Keratinocyte (primary cell): ENCODE data around the gene STK16. TPM values are rescaled to one million over a fixed set of nuclear protein-coding genes. Genes with fewer than 3 reads are reported as not detected.

Experiments used
- DNase-seq: peaks from one replicate; pipeline ENCODE4 v3.0.0-alpha.2; 2011; ENCODE audit warnings: low read depth, missing footprints, low spot score
- FAIRE-seq: peaks from 2 replicates; lab custom pipeline; 2011; peaks lifted over from hg19 to GRCh38; lab: Jason Lieb, UNC
- H2AFZ ChIP-seq: 2 replicates; pipeline ENCODE4 v1.6.0; 2012; ENCODE audit warnings: low read length, control low read depth, inconsistent platforms; ENCODE audit not compliant: control insufficient read depth
- H3K27ac ChIP-seq: 2 replicates; pipeline ENCODE4 v1.5.1; 2011; ENCODE audit warnings: low read length; ENCODE audit not compliant: control insufficient read depth, insufficient read depth
- H3K27me3 ChIP-seq: 3 replicates; pipeline ENCODE4 v1.6.0; 2011; ENCODE audit warnings: low read length; ENCODE audit not compliant: control insufficient read depth, insufficient read depth; ENCODE audit errors: extremely low read depth
- H3K36me3 ChIP-seq, 2 experiments: 2 replicates in 1 of 2; 3 replicates in 1 of 2; pipeline ENCODE4 v1.5.1; 2011; ENCODE audit warnings: low read length in 2 of 2, mild to moderate bottlenecking in 1 of 2; ENCODE audit not compliant: control insufficient read depth in 2 of 2, insufficient read depth in 2 of 2; ENCODE audit errors: extremely low read depth in 1 of 2
- H3K4me1 ChIP-seq: 3 replicates; pipeline ENCODE4 v1.5.1; 2011; ENCODE audit warnings: low read length; ENCODE audit not compliant: control insufficient read depth, insufficient read depth; ENCODE audit errors: extremely low read depth
- H3K4me2 ChIP-seq: 3 replicates; pipeline ENCODE4 v1.6.0; 2011; ENCODE audit warnings: low read depth, low read length; ENCODE audit not compliant: control insufficient read depth, insufficient read depth; ENCODE audit errors: extremely low read depth
- H3K4me3 ChIP-seq, 3 experiments: fragments of 200-600 bp in 1 of 3; sonication (generic) in 1 of 3; 2 replicates in 2 of 3; 3 replicates in 1 of 3; pipeline ENCODE4 v1.5.1; 2011 to 2016; ENCODE audit warnings: low read length in 3 of 3, mild to moderate bottlenecking in 3 of 3, control low read depth in 2 of 3, inconsistent platforms in 1 of 3, low read depth in 1 of 3, mixed read lengths in 1 of 3, mixed run types in 1 of 3, moderate library complexity in 1 of 3; ENCODE audit not compliant: control insufficient read depth in 2 of 3, insufficient read depth in 2 of 3; ENCODE audit errors: extremely low read depth in 1 of 3
- H3K79me2 ChIP-seq: 2 replicates; pipeline ENCODE4 v1.6.0; 2012; ENCODE audit warnings: low read length; ENCODE audit not compliant: control insufficient read depth, insufficient read depth
- H3K9ac ChIP-seq: 3 replicates; pipeline ENCODE4 v1.6.0; 2011; ENCODE audit warnings: low read length; ENCODE audit not compliant: control insufficient read depth, insufficient read depth; ENCODE audit errors: extremely low read depth
- H3K9me1 ChIP-seq: 3 replicates; pipeline ENCODE4 v1.6.0; 2011; ENCODE audit warnings: low read length; ENCODE audit not compliant: control insufficient read depth, insufficient read depth; ENCODE audit errors: extremely low read depth
- H3K9me3 ChIP-seq: 2 replicates; pipeline ENCODE4 v1.5.1; 2012; ENCODE audit warnings: low read depth, low read length; ENCODE audit not compliant: control insufficient read depth
- H4K20me1 ChIP-seq: 3 replicates; pipeline ENCODE4 v1.6.0; 2011; ENCODE audit warnings: low read length; ENCODE audit not compliant: control insufficient read depth, insufficient read depth; ENCODE audit errors: extremely low read depth
- EZH2 ChIP-seq: IDR thresholded peaks from one replicate; pipeline ENCODE4 v1.6.1; 2012; ENCODE audit warnings: inconsistent platforms, mild to moderate bottlenecking, low read length, moderate library complexity
- dilution Hi-C: fragments of 300-500 bp; cut with MboI; formaldehyde crosslinking; loops from one replicate; pipeline ENCODE4 v1.7.0; 2020; ENCODE audit warnings: low sequenced_read_pairs; ENCODE audit not compliant: extremely low pct_ligation_motif_present
- polyA plus RNA-seq, 5 experiments: library from polyadenylated mRNA; depleted of rRNA in 3 of 5; stranded (reverse) in 3 of 5; stranded (forward) in 1 of 5; unstranded in 1 of 5; fragments of >200 nt; gene quantifications; 1 replicate in 1 of 5; 2 replicates in 3 of 5; 3 replicates in 1 of 5; pipeline versions ENCODE4 v1.2.1 to v1.2.3, GENCODE V29; 2011 to 2012; ENCODE audit warnings: missing spikeins in 2 of 5, low read depth in 1 of 5, low replicate concordance in 1 of 5
- TF ChIP-seq, protein P1 (sequence below), 3 experiments: IDR thresholded peaks in 1 of 3; conservative IDR thresholded peaks in 1 of 3; optimal IDR thresholded peaks in 1 of 3; 2 replicates in 2 of 3; 3 replicates in 1 of 3; pipeline versions ENCODE3 to v1.5.1; 2011; ENCODE audit warnings: low read length in 3 of 3, mild to moderate bottlenecking in 3 of 3, moderate library complexity in 2 of 3, control low read depth in 1 of 3, inconsistent platforms in 1 of 3; ENCODE audit not compliant: insufficient read depth in 2 of 3; ENCODE audit errors: extremely low read depth in 1 of 3

Gene STK16
- polyA plus RNA-seq, 1 donor (not counting 4 experiments of a cell fraction or from before 2014, with no cell fraction given): 35.8 TPM

DNA sequence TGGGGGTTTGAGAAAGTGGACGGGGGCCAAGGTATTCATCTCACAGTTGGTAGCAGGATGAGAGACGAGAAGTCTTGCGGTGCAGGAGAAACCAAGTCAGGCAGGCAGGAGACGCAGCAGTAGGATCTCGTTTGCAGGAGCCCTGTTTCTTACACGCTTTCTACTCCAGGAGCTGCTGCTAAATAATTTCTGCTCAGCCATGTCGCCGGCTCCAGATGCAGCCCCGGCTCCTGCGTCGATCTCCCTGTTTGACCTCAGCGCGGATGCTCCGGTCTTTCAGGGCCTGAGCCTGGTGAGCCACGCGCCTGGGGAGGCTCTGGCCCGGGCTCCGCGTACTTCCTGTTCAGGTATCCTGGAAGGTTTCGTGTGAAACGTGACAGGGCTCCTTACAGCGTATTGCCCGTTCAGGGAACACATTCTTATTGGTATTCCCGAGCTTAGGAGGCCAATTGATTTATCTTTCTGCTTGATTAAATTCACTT lies 15.2 kb upstream of the STK16 start:
- dilution Hi-C loops: no loop called here
- no peaks in the 10 kb centered on the region for H4K20me1 ChIP-seq
- DNase-seq (no peak), FAIRE-seq (peak; percentile 36)
- peak overlapping the region; percentile 91 for H3K27ac ChIP-seq
- peaks cover 19% of the 10 kb centered on the region for H3K4me1 ChIP-seq
- H3K4me3 ChIP-seq: peak overlapping the region; percentile 74 to 90 (median 83)
- H3K36me3 ChIP-seq: peaks cover 29 to 40% of the 10 kb centered on the region in 2 experiments
- peak overlapping the region; percentile 94 for H3K9ac ChIP-seq
- H3K9me3 ChIP-seq: no peaks in the 10 kb centered on the region
- H3K79me2 ChIP-seq: peaks cover 35% of the 10 kb centered on the region
- peak overlapping the region; percentile 45 for H2AFZ ChIP-seq
- H3K4me2 ChIP-seq: peak overlapping the region; percentile 70
- H3K9me1 ChIP-seq: peaks cover 3% of the 10 kb centered on the region
- TF ChIP-seq, protein P1, sequence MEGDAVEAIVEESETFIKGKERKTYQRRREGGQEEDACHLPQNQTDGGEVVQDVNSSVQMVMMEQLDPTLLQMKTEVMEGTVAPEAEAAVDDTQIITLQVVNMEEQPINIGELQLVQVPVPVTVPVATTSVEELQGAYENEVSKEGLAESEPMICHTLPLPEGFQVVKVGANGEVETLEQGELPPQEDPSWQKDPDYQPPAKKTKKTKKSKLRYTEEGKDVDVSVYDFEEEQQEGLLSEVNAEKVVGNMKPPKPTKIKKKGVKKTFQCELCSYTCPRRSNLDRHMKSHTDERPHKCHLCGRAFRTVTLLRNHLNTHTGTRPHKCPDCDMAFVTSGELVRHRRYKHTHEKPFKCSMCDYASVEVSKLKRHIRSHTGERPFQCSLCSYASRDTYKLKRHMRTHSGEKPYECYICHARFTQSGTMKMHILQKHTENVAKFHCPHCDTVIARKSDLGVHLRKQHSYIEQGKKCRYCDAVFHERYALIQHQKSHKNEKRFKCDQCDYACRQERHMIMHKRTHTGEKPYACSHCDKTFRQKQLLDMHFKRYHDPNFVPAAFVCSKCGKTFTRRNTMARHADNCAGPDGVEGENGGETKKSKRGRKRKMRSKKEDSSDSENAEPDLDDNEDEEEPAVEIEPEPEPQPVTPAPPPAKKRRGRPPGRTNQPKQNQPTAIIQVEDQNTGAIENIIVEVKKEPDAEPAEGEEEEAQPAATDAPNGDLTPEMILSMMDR (optimal IDR thresholded peaks at IDR 0.05 in 1 of 3, IDR thresholded peaks at IDR 0.05 in 1 of 3, conservative IDR thresholded peaks at IDR 0.05 in 1 of 3; ENCODE audit: extremely low read depth in 1 of 3, insufficient read depth in 2 of 3, low read length in 3 of 3): no peak
- TF ChIP-seq EZH2: no peak
- H3K27me3 ChIP-seq: no peaks in the 10 kb centered on the region

DNA sequence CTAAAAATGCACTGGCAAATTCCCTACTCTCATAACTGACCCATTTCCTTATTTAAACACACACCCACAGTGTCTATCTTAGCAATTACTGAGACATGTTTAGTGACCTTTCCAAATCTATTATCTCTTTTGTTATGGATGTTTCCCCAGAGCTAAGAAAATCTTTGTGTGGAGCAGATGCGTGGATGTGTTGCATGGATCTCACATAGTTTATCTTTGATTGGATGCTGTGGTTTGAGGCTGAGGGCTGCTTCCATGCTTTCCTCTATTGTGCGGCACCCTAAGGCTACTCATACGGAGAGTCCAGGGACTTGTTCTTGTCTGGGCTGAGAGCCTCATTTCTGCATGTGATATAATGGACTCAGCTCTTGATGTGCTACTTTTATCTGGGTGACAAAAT lies 10.9 kb upstream of the STK16 start:
- FAIRE-seq: no peak
- no peak overlapping the region for H3K27ac ChIP-seq
- H3K36me3 ChIP-seq: peaks cover 39 to 61% of the 10 kb centered on the region in 2 experiments

DNA sequence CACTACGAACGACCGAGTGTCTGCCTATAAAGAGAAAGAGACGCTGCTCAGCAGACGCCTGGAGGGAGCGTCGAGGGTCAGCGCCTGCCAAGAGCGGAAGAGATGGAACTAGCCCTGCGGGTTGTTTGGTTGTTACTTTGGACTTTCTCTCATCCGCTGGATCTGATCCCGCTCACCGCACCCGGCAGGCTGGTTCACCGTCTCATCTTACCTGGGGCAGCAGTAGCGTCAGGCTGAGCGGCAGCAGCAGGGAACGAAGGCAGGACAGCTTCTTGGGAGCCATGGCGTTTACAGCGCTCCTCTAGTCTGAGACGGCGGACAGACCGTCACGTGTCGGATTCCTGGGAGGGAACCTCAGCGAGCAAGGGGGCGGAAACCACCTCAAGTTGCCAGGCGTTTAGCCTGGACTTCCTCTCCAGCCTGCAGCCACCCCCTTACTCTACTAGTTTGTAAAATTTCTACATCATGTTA lies 2.0 kb upstream of the STK16 start:
- TF ChIP-seq, protein P1 (optimal IDR thresholded peaks at IDR 0.05 in 1 of 3, IDR thresholded peaks at IDR 0.05 in 1 of 3, conservative IDR thresholded peaks at IDR 0.05 in 1 of 3; ENCODE audit: extremely low read depth in 1 of 3, insufficient read depth in 2 of 3, low read length in 3 of 3): no peak
- no peak for TF ChIP-seq EZH2
- dilution Hi-C loops: no loop called here
- Histone ChIP-seq H4K20me1 (no peaks in the 10 kb centered on the region), H3K9ac (peak overlapping the region; percentile 9), H2AFZ (peak overlapping the region; percentile 93), H3K4me2 (peak overlapping the region; percentile 39), H3K4me3 (no peak overlapping the region), H3K9me3 (no peaks in the 10 kb centered on the region), H3K36me3 (peaks cover 10 to 28% of the 10 kb centered on the region in 2 experiments), H3K79me2 (peaks cover 26% of the 10 kb centered on the region), H3K9me1 (no peaks in the 10 kb centered on the region), H3K4me1 (peaks cover 27% of the 10 kb centered on the region), H3K27me3 (no peaks in the 10 kb centered on the region), H3K27ac (no peak overlapping the region)
- DNase-seq (no peak), FAIRE-seq (no peak)

More for the DNA sequence above, 10.9 kb upstream of the STK16 start:
- Histone ChIP-seq H3K79me2 (peaks cover 11% of the 10 kb centered on the region), H3K27me3 (no peaks in the 10 kb centered on the region), H3K4me1 (peaks cover 4% of the 10 kb centered on the region), H3K4me2 (no peak overlapping the region), H2AFZ (no peak overlapping the region), H3K9me3 (no peaks in the 10 kb centered on the region), H3K4me3 (no peak overlapping the region), H4K20me1 (no peaks in the 10 kb centered on the region), H3K9me1 (no peaks in the 10 kb centered on the region), H3K9ac (no peak overlapping the region)
- dilution Hi-C loops: no loop called here
- no peak for DNase-seq
- no peak for TF ChIP-seq EZH2
